ENCODE results near the gene MYLK4.

MYLK4 gene

DNA sequence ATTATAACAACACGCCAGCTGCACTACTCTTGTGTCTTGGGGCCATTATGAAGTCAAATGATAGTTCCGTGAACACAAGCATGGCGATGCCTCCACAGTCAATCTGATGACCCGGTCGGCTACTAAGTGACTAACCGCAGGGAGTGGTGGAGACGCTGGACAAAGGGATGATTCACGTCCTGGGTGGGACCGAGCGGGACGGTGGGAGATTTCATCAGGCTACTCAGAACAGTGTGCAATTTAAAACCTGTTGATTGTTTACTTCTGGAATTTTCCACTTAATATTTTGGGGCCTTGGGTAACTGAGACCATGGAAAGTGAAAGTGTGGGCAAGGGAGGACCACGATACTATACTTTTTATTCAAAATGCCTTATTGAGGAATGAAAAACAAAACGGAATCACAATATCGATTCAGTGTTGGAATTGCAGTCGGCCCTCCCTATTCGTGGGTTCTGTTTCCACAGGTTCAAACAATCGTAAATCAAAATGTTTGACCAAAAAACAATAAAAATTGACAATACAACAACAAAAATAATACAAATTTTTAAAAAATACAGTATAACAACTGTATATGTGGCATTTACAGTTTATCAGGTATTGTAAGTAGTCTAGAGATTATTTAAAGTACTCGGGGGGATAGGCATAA, 66.5 kb downstream of the MYLK4 start:
- H3K79me2 ChIP-seq (ENCODE audit: insufficient read depth, low read length): no peaks in the 10 kb centered on the region
- no peak for TF ChIP-seq EZH2phosphoT487 (IDR thresholded peaks at IDR 0.05; ENCODE audit: borderline replicate concordance)
- TF ChIP-seq, protein P1, sequence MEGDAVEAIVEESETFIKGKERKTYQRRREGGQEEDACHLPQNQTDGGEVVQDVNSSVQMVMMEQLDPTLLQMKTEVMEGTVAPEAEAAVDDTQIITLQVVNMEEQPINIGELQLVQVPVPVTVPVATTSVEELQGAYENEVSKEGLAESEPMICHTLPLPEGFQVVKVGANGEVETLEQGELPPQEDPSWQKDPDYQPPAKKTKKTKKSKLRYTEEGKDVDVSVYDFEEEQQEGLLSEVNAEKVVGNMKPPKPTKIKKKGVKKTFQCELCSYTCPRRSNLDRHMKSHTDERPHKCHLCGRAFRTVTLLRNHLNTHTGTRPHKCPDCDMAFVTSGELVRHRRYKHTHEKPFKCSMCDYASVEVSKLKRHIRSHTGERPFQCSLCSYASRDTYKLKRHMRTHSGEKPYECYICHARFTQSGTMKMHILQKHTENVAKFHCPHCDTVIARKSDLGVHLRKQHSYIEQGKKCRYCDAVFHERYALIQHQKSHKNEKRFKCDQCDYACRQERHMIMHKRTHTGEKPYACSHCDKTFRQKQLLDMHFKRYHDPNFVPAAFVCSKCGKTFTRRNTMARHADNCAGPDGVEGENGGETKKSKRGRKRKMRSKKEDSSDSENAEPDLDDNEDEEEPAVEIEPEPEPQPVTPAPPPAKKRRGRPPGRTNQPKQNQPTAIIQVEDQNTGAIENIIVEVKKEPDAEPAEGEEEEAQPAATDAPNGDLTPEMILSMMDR (conservative IDR thresholded peaks at IDR 0.05; ENCODE audit: low read length): no peak
- no peaks in the 10 kb centered on the region for H3K9me2 ChIP-seq (replicated peaks; ENCODE audit: low read depth, low read length)
- H3F3A ChIP-seq (ENCODE audit: low read depth): no peaks in the 10 kb centered on the region
- H4K20me1 ChIP-seq (ENCODE audit: insufficient read depth, low read length, poor library complexity, severe bottlenecking): no peaks in the 10 kb centered on the region
- H3K27me3 ChIP-seq (ENCODE audit: insufficient read depth, low read length, poor library complexity, severe bottlenecking): no peaks in the 10 kb centered on the region
- H3K9ac ChIP-seq (ENCODE audit: low read depth, low read length, poor library complexity, severe bottlenecking): no peak overlapping the region
- no peak overlapping the region for H3K4me2 ChIP-seq (ENCODE audit: low read depth, low read length, poor library complexity, severe bottlenecking)
- H2AFZ ChIP-seq (ENCODE audit: low read length): no peak overlapping the region
- peaks cover 8% of the 10 kb centered on the region for H3K4me1 ChIP-seq (ENCODE audit: insufficient read depth, low read length, poor library complexity, severe bottlenecking)
- no peak overlapping the region for H3K4me3 ChIP-seq (ENCODE audit: low read length, poor library complexity, severe bottlenecking)
- H3K9me3 ChIP-seq (ENCODE audit: insufficient read depth, low read depth, low read length): no peaks in the 10 kb centered on the region
- H3K36me3 ChIP-seq (ENCODE audit: insufficient read depth, low read length): no peaks in the 10 kb centered on the region

DNA sequence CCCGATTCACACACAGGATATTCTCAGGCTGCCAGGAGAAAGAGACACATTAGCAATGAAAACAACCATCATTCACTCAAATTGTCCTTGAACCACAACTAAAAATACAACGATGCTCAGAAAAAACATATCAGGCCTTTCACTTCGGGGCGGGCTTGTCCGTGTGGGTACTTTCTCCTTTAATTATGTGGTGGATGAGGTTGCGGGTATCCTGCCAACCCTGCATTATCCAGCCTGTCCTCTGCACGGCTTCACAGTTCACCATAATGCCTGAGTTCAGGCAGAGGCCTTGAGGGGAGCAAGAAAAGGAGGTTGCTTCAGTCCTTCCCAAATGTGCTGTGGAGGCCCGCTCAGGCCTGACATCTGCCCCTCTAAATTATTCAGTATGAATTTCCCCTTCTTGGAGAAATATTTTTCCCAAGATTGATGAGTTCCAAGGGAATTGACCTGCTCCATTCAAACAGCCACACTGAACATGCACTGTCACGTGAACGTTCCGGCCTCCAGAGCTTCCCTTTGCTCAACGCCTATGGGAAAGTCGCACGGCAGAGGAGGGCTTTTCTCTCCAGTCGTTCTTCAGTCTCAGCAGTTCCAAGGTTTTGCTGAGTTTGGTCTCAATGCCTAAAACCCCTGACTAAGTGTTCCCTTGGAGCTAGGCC, 70.3 kb downstream of the MYLK4 start:
- Histone ChIP-seq H3K9me3 (ENCODE audit: insufficient read depth, low read depth, low read length) (no peaks in the 10 kb centered on the region), H3K4me2 (ENCODE audit: low read depth, low read length, poor library complexity, severe bottlenecking) (no peak overlapping the region), H3K4me3 (ENCODE audit: low read length, poor library complexity, severe bottlenecking) (no peak overlapping the region), H3K79me2 (ENCODE audit: insufficient read depth, low read length) (no peaks in the 10 kb centered on the region), H4K20me1 (ENCODE audit: insufficient read depth, low read length, poor library complexity, severe bottlenecking) (no peaks in the 10 kb centered on the region), H3K36me3 (ENCODE audit: insufficient read depth, low read length) (no peaks in the 10 kb centered on the region), H3K9ac (ENCODE audit: low read depth, low read length, poor library complexity, severe bottlenecking) (no peak overlapping the region), H3K27me3 (ENCODE audit: insufficient read depth, low read length, poor library complexity, severe bottlenecking) (no peaks in the 10 kb centered on the region), H3F3A (ENCODE audit: low read depth) (no peaks in the 10 kb centered on the region), H3K4me1 (ENCODE audit: insufficient read depth, low read length, poor library complexity, severe bottlenecking) (peaks cover 8% of the 10 kb centered on the region), H3K9me2 (replicated peaks; ENCODE audit: low read depth, low read length) (no peaks in the 10 kb centered on the region), H2AFZ (ENCODE audit: low read length) (no peak overlapping the region)
- TF ChIP-seq, protein P1 (conservative IDR thresholded peaks at IDR 0.05; ENCODE audit: low read length): no peak
- no peak for TF ChIP-seq EZH2phosphoT487 (IDR thresholded peaks at IDR 0.05; ENCODE audit: borderline replicate concordance)

DNA sequence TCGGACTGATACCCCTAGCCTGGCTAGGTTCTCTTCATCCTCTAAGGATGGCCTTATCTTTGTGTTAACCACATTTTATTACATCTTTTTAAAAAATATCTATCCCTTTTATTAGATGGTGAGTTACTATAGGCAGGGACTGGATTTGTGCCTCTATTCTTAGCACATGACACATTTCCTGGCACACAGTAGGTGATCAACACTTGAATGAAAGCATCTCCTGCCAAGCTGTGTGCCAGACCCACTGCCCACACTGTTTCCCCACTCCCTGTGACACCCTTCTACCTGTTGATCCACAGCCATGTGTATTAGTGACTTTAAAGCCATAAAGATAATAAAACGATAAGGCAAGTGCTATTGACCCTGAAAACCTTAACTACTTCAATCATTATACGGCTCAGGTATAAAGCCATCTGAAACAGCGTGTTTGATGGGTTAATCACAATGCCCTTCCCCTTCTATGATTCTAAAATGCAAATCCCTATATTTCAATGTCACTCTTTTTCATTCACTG, 73.6 kb downstream of the MYLK4 start:
- Histone ChIP-seq H2AFZ (ENCODE audit: low read length) (no peak overlapping the region), H3K9me2 (replicated peaks; ENCODE audit: low read depth, low read length) (no peaks in the 10 kb centered on the region), H3K4me2 (ENCODE audit: low read depth, low read length, poor library complexity, severe bottlenecking) (no peak overlapping the region), H3K9me3 (ENCODE audit: insufficient read depth, low read depth, low read length) (no peaks in the 10 kb centered on the region), H3K4me3 (ENCODE audit: low read length, poor library complexity, severe bottlenecking) (no peak overlapping the region), H3F3A (ENCODE audit: low read depth) (no peaks in the 10 kb centered on the region), H4K20me1 (ENCODE audit: insufficient read depth, low read length, poor library complexity, severe bottlenecking) (no peaks in the 10 kb centered on the region), H3K36me3 (ENCODE audit: insufficient read depth, low read length) (no peaks in the 10 kb centered on the region), H3K9ac (ENCODE audit: low read depth, low read length, poor library complexity, severe bottlenecking) (no peak overlapping the region), H3K27me3 (ENCODE audit: insufficient read depth, low read length, poor library complexity, severe bottlenecking) (no peaks in the 10 kb centered on the region), H3K4me1 (ENCODE audit: insufficient read depth, low read length, poor library complexity, severe bottlenecking) (peaks cover 8% of the 10 kb centered on the region), H3K79me2 (ENCODE audit: insufficient read depth, low read length) (no peaks in the 10 kb centered on the region)
- TF ChIP-seq, protein P1 (conservative IDR thresholded peaks at IDR 0.05; ENCODE audit: low read length): no peak
- TF ChIP-seq EZH2phosphoT487 (IDR thresholded peaks at IDR 0.05; ENCODE audit: borderline replicate concordance): no peak

Measured in Loucy (cell line).